H9 (cell line): Measurements from ENCODE around the gene APLP2. TPM values are rescaled to one million over a fixed set of nuclear protein-coding genes. Genes with fewer than 3 reads are reported as not detected.

Source experiments
- DNase-seq: peaks from one replicate; pipeline ENCODE4 v3.0.0-alpha.2; 2017
- H2AFZ ChIP-seq: one replicate; pipeline ENCODE4 v1.6.1; 2013; ENCODE audit warnings: mild to moderate bottlenecking, low read length, control low read depth, moderate library complexity
- H2AK5ac ChIP-seq: 2 replicates; pipeline ENCODE4 v1.6.1; 2013; ENCODE audit warnings: low read length, control low read depth, mixed read lengths; ENCODE audit not compliant: insufficient read length
- H2BK120ac ChIP-seq: one replicate; pipeline ENCODE4 v1.6.1; 2013; ENCODE audit warnings: low read depth, mild to moderate bottlenecking, low read length, control low read depth, inconsistent platforms; ENCODE audit not compliant: poor library complexity, severe bottlenecking
- H2BK12ac ChIP-seq: 2 replicates; pipeline ENCODE4 v1.6.1; 2013; ENCODE audit warnings: low read length, control low read depth, mixed read lengths, low read depth; ENCODE audit not compliant: insufficient read length
- H2BK15ac ChIP-seq: 2 replicates; pipeline ENCODE4 v1.6.1; 2013; ENCODE audit warnings: low read depth, low read length, control low read depth
- H2BK20ac ChIP-seq: one replicate; pipeline ENCODE4 v1.6.1; 2013; ENCODE audit warnings: low read depth, mild to moderate bottlenecking, low read length, control low read depth, inconsistent platforms; ENCODE audit not compliant: poor library complexity, severe bottlenecking
- H2BK5ac ChIP-seq: 2 replicates; pipeline ENCODE4 v1.6.1; 2013; ENCODE audit warnings: low read length, control low read depth, mixed read lengths; ENCODE audit not compliant: insufficient read length
- H3K14ac ChIP-seq: 2 replicates; pipeline ENCODE4 v1.6.1; 2013; ENCODE audit warnings: low read length, control low read depth; ENCODE audit not compliant: insufficient read depth
- H3K18ac ChIP-seq: 2 replicates; pipeline ENCODE4 v1.6.1; 2013; ENCODE audit warnings: low read depth, mild to moderate bottlenecking, mixed read lengths, low read length, control low read depth; ENCODE audit not compliant: insufficient read length
- H3K23ac ChIP-seq: 2 replicates; pipeline ENCODE4 v1.6.1; 2013; ENCODE audit warnings: low read length, control low read depth, mixed read lengths, low read depth; ENCODE audit not compliant: insufficient read length
- H3K23me2 ChIP-seq: 2 replicates; pipeline ENCODE4 v1.6.1; 2013; ENCODE audit warnings: low read depth, mild to moderate bottlenecking, mixed read lengths, low read length, control low read depth; ENCODE audit not compliant: insufficient read length, poor library complexity, severe bottlenecking
- H3K27ac ChIP-seq: 2 replicates; pipeline ENCODE4 v1.5.1; 2013; ENCODE audit warnings: low read length, control low read depth, mixed read lengths, low read depth; ENCODE audit not compliant: insufficient read length
- H3K27me3 ChIP-seq: 2 replicates; pipeline ENCODE4 v1.6.1; 2013; ENCODE audit warnings: low read length, control low read depth, inconsistent platforms; ENCODE audit not compliant: insufficient read depth
- H3K4ac ChIP-seq: 2 replicates; pipeline ENCODE4 v1.6.1; 2013; ENCODE audit warnings: low read depth, mild to moderate bottlenecking, control low read depth, inconsistent platforms, low read length, moderate library complexity
- H3K4me1 ChIP-seq: 2 replicates; pipeline ENCODE4 v1.6.1; 2013; ENCODE audit warnings: low read length, control low read depth, inconsistent platforms; ENCODE audit not compliant: insufficient read depth
- H3K4me2 ChIP-seq: 2 replicates; pipeline ENCODE4 v1.6.1; 2013; ENCODE audit warnings: low read length, control low read depth, mixed read lengths; ENCODE audit not compliant: insufficient read length, insufficient read depth
- H3K56ac ChIP-seq: 2 replicates; pipeline ENCODE4 v1.6.1; 2013; ENCODE audit warnings: low read depth, mild to moderate bottlenecking, mixed read lengths, low read length, control low read depth; ENCODE audit not compliant: insufficient read length
- H3K79me1 ChIP-seq: 2 replicates; pipeline ENCODE4 v1.6.1; 2013; ENCODE audit warnings: low read depth, mild to moderate bottlenecking, moderate library complexity, low read length, control low read depth, inconsistent platforms; ENCODE audit not compliant: insufficient read depth, poor library complexity, severe bottlenecking
- H3K79me2 ChIP-seq: 2 replicates; pipeline ENCODE4 v1.6.1; 2013; ENCODE audit warnings: low read length, control low read depth, inconsistent platforms; ENCODE audit not compliant: insufficient read depth
- H3K9ac ChIP-seq: 2 replicates; pipeline ENCODE4 v1.6.1; 2013; ENCODE audit warnings: low read length, control low read depth, mixed read lengths; ENCODE audit not compliant: insufficient read length; ENCODE audit errors: extremely low read depth
- H3K9me3 ChIP-seq: one replicate; pipeline ENCODE4 v1.6.1; 2013; ENCODE audit warnings: low read depth, low read length, inconsistent platforms; ENCODE audit not compliant: control insufficient read depth
- H3T11ph ChIP-seq: one replicate; pipeline ENCODE4 v1.6.1; 2013; ENCODE audit warnings: mild to moderate bottlenecking, low read length, control low read depth, inconsistent platforms
- H4K20me1 ChIP-seq: one replicate; pipeline ENCODE4 v1.6.1; 2013; ENCODE audit not compliant: control insufficient read depth, insufficient read length, insufficient read depth
- H4K5ac ChIP-seq: 2 replicates; pipeline ENCODE4 v1.6.1; 2013; ENCODE audit warnings: low read depth, mild to moderate bottlenecking, mixed read lengths, low read length, control low read depth; ENCODE audit not compliant: insufficient read length
- H4K8ac ChIP-seq: replicated peaks from 2 replicates; pipeline ENCODE4 v1.6.1; 2013; ENCODE audit warnings: low read length, control low read depth, mixed read lengths, low read depth; ENCODE audit not compliant: insufficient read length
- H4K91ac ChIP-seq: 2 replicates; pipeline ENCODE4 v1.6.1; 2013; ENCODE audit warnings: low read depth, mild to moderate bottlenecking, moderate library complexity, mixed read lengths, low read length, control low read depth; ENCODE audit not compliant: insufficient read length
- H3K27ac Mint-ChIP-seq, 3 experiments: 2 replicates in 2 of 3; 3 replicates in 1 of 3; pipeline ENCODE4 v1.8.0; 2020 to 2021; ENCODE audit warnings: mixed read lengths in 3 of 3, mild to moderate bottlenecking in 1 of 3, moderate library complexity in 1 of 3
- H3K27me3 Mint-ChIP-seq: 2 replicates; pipeline ENCODE4 v1.8.0; 2021; ENCODE audit warnings: low read depth, mild to moderate bottlenecking, moderate library complexity, mixed read lengths
- H3K36me3 Mint-ChIP-seq, 3 experiments: 2 replicates in 2 of 3; 3 replicates in 1 of 3; pipeline ENCODE4 v1.8.0; 2020 to 2021; ENCODE audit warnings: low read depth in 3 of 3, mixed read lengths in 3 of 3; ENCODE audit not compliant: insufficient read depth in 1 of 3
- H3K4me1 Mint-ChIP-seq, 2 experiments: 2 replicates each; pipeline ENCODE4 v1.8.0; 2020; ENCODE audit warnings: mixed read lengths in 2 of 2
- H3K4me3 Mint-ChIP-seq, 2 experiments: 2 replicates in 1 of 2; 3 replicates in 1 of 2; pipeline ENCODE4 v1.8.0; 2020 to 2021; ENCODE audit warnings: mild to moderate bottlenecking in 2 of 2, mixed read lengths in 2 of 2, moderate library complexity in 1 of 2
- H3K9me3 Mint-ChIP-seq, 2 experiments: 2 replicates in 1 of 2; 3 replicates in 1 of 2; pipeline ENCODE4 v1.8.0; 2020; ENCODE audit warnings: mild to moderate bottlenecking in 2 of 2, mixed read lengths in 2 of 2, moderate library complexity in 1 of 2
- whole genome bisulfite sequencing: extraction: QIAGEN DNeasy Blood & Tissue Kit; methylation state at CpG from one replicate; pipeline ENCODE4 v1.1.7; 2013; ENCODE audit warnings: missing lambda C conversion rate, low lambda C conversion rate, mixed read lengths; ENCODE audit not compliant: insufficient read length; ENCODE audit errors: extremely low coverage; 5-methylcytosine and 5-hydroxymethylcytosine counted together
- total RNA-seq: library from RNA; stranded (reverse); gene quantifications from 2 replicates; pipeline ENCODE4 v1.2.1, GENCODE V29; 2021
- TF ChIP-seq, protein P1 (sequence below): fragments of 200-600 bp; sonication (generic); conservative IDR thresholded peaks from 3 replicates; pipeline ENCODE4 v1.8.0; 2021; ENCODE audit warnings: antibody characterized with exemption, mild to moderate bottlenecking

The APLP2 gene
- total RNA-seq, 1 experiment from 2014 or later = 328 TPM

- Histone ChIP-seq H2BK20ac (no peak overlapping the region), H3K79me1 (no peaks in the 10 kb centered on the region), H3K18ac (no peak overlapping the region), H3K23me2 (peaks cover 2% of the 10 kb centered on the region), H3K9me3 (no peaks in the 10 kb centered on the region), H3K79me2 (no peaks in the 10 kb centered on the region), H3K4me2 (no peak overlapping the region), H3K27me3 (no peaks in the 10 kb centered on the region; the same call in 1 of the 2 replicates), H3K9ac (no peak overlapping the region), H3K27ac (no peak overlapping the region), H3K23ac (no peak overlapping the region), H3K56ac (no peak overlapping the region), H2BK12ac (no peak overlapping the region), H3T11ph (no peak overlapping the region), H3K4me1 (no peaks in the 10 kb centered on the region), H4K91ac (no peak overlapping the region), H2AFZ (no peak overlapping the region), H2AK5ac (no peak overlapping the region), H4K20me1 (no peaks in the 10 kb centered on the region), H4K5ac (no peak overlapping the region), H3K14ac (no peak overlapping the region), H2BK5ac (no peak overlapping the region), H2BK15ac (no peak overlapping the region), H4K8ac (no peak overlapping the region), H2BK120ac (no peak overlapping the region), H3K4ac (no peak overlapping the region)
- Mint-ChIP-seq H3K9me3 (no peaks in the 10 kb centered on the region), H3K4me1 (peaks cover 15 to 18% of the 10 kb centered on the region in 2 experiments), H3K36me3 (no peaks in the 10 kb centered on the region), H3K27ac (no peak overlapping the region), H3K27me3 (peaks cover 30% of the 10 kb centered on the region), H3K4me3 (no peak overlapping the region)
- WGBS = no CpG with 5 or more reads among the region's 2 CpGs
- TF ChIP-seq, protein P1, sequence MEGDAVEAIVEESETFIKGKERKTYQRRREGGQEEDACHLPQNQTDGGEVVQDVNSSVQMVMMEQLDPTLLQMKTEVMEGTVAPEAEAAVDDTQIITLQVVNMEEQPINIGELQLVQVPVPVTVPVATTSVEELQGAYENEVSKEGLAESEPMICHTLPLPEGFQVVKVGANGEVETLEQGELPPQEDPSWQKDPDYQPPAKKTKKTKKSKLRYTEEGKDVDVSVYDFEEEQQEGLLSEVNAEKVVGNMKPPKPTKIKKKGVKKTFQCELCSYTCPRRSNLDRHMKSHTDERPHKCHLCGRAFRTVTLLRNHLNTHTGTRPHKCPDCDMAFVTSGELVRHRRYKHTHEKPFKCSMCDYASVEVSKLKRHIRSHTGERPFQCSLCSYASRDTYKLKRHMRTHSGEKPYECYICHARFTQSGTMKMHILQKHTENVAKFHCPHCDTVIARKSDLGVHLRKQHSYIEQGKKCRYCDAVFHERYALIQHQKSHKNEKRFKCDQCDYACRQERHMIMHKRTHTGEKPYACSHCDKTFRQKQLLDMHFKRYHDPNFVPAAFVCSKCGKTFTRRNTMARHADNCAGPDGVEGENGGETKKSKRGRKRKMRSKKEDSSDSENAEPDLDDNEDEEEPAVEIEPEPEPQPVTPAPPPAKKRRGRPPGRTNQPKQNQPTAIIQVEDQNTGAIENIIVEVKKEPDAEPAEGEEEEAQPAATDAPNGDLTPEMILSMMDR = no peak
- DNase-seq = no peak
These were observed 6.2 kb upstream of the APLP2 start for GRCh38 chr11:130063451-130063850.
